Omental fat pad (tissue), 4 donors: ENCODE data around the gene EFL1. TPM values are rescaled to one million over a fixed set of nuclear protein-coding genes. Genes with fewer than 3 reads are reported as not detected.

Source experiments
- ATAC-seq: fragments of 150-250 bp; one replicate; pipeline ENCODE4 v1.9.1; 2016; ENCODE audit warnings: mild to moderate bottlenecking, moderate library complexity; ENCODE audit not compliant: low FRiP score
- DNase-seq: peaks from one replicate; pipeline ENCODE4 v3.0.0-alpha.2; 2019; ENCODE audit warnings: low spot score
- CTCF ChIP-seq, 3 donors: fragments of 450-650 bp; IDR thresholded peaks; one replicate each; pipeline ENCODE4 v1.5.1; 2016 to 2017; ENCODE audit warnings: antibody characterized with exemption in 3 of 3, mild to moderate bottlenecking in 3 of 3, moderate library complexity in 2 of 3
- total RNA-seq, 4 donors: library from RNA; depleted of rRNA; stranded (reverse); fragments of >200 nt; gene quantifications; one replicate each; pipeline ENCODE4 v1.1.0, GENCODE V29; 2016

EFL1 gene
- total RNA-seq, 4 donors from 2014 or later = 11.9 to 15.9 (median 14.8) TPM

GRCh38 chr15:82168757-82169156 lies 93.8 kb downstream of the EFL1 start:
- no peak for TF ChIP-seq CTCF (IDR thresholded peaks at IDR 0.05)
- ATAC-seq (no peak), DNase-seq (no peak)

GRCh38 chr15:82168296-82168695 lies 94.2 kb downstream of the EFL1 start:
- no peak for TF ChIP-seq CTCF (IDR thresholded peaks at IDR 0.05)
- DNase-seq = no peak
- no peak for ATAC-seq

GRCh38 chr15:82165948-82166376 lies 96.6 kb downstream of the EFL1 start:
- TF ChIP-seq CTCF (IDR thresholded peaks at IDR 0.05) = no peak
- DNase-seq (no peak), ATAC-seq (no peak)

GRCh38 chr15:82159922-82160321 lies 102.6 kb downstream of the EFL1 start:
- no peak for TF ChIP-seq CTCF (IDR thresholded peaks at IDR 0.05)
- ATAC-seq (no peak), DNase-seq (no peak)

GRCh38 chr15:82158811-82159210 lies 103.7 kb downstream of the EFL1 start:
- DNase-seq (no peak), ATAC-seq (no peak)
- TF ChIP-seq CTCF (IDR thresholded peaks at IDR 0.05) = no peak

GRCh38 chr15:82150645-82151044 lies 111.9 kb downstream of the EFL1 start:
- TF ChIP-seq CTCF (IDR thresholded peaks at IDR 0.05) = no peak
- ATAC-seq = no peak
- DNase-seq = no peak

- peak; percentile 68 for ATAC-seq
- no peak for TF ChIP-seq CTCF (IDR thresholded peaks at IDR 0.05)
- no peak for DNase-seq
These were observed 115.5 kb downstream of the EFL1 start for GRCh38 chr15:82146990-82147461.
